Measurements from ENCODE around the gene EPM2AIP1. TPM values are rescaled to one million over a fixed set of nuclear protein-coding genes. Genes with fewer than 3 reads are reported as not detected.
A peak's percentile ranks its signal among the peaks of the same experiment; 100 is the strongest.

The EPM2AIP1 gene
- polyA plus RNA-seq, 1 of the 3 experiments (the other 2 are of a cell fraction) = 4.7 TPM

GRCh38 chr3:36945333-36945980 is 47.5 kb downstream of the EPM2AIP1 start:
- no peaks in the 10 kb centered on the region for H3K36me3 ChIP-seq (replicated peaks in 1 of 2; ENCODE audit: control insufficient read depth in 1 of 2, insufficient read depth in 2 of 2, low read length in 1 of 2)
- H3K79me2 ChIP-seq (ENCODE audit: insufficient read depth) = no peaks in the 10 kb centered on the region
- no peak overlapping the region for H3K4me2 ChIP-seq
- no peak overlapping the region for H2AFZ ChIP-seq (ENCODE audit: low read depth)
- WGBS (ENCODE audit: low lambda C conversion rate) = 90% methylated on average over 21 of the region's 28 CpGs
- H4K20me1 ChIP-seq (ENCODE audit: insufficient read depth) = no peaks in the 10 kb centered on the region
- no peaks in the 10 kb centered on the region for H3K9me2 ChIP-seq
- H3K9me3 ChIP-seq = peaks cover 3% of the 10 kb centered on the region; the same call in 1 of the 2 replicates
- no peak overlapping the region; a peak in 1 of 4 replicates for H3K4me3 ChIP-seq (ENCODE audit: low read depth in 2 of 2, low read length in 1 of 2)
- H3K9ac ChIP-seq = no peak overlapping the region
- TF ChIP-seq TCF12 (IDR thresholded peaks at IDR 0.05) (no peak), GABPA (IDR thresholded peaks at IDR 0.05; ENCODE audit: low read depth) (no peak), NFIC (IDR thresholded peaks at IDR 0.05; ENCODE audit: borderline replicate concordance) (no peak)
- TF ChIP-seq, protein P1, sequence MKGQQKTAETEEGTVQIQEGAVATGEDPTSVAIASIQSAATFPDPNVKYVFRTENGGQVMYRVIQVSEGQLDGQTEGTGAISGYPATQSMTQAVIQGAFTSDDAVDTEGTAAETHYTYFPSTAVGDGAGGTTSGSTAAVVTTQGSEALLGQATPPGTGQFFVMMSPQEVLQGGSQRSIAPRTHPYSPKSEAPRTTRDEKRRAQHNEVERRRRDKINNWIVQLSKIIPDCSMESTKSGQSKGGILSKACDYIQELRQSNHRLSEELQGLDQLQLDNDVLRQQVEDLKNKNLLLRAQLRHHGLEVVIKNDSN (IDR thresholded peaks at IDR 0.05; ENCODE audit: borderline replicate concordance, low read depth) = no peak
- CTCF ChIA-PET = no interaction called here
- no peak for DNase-seq
- H3K4me1 ChIP-seq (ENCODE audit: control insufficient read depth in 1 of 2, insufficient read depth in 2 of 2, low read depth in 1 of 2, low read length in 1 of 2) = no peaks in the 10 kb centered on the region
- H3K27ac ChIP-seq (ENCODE audit: low read depth in 2 of 2, low read length in 1 of 2) = no peak overlapping the region
- POLR2A ChIA-PET = no interaction called here
- no peaks in the 10 kb centered on the region for H3F3A ChIP-seq (replicated peaks; ENCODE audit: insufficient read depth)
- no peaks in the 10 kb centered on the region; the same call in 1 of the 2 replicates for H3K27me3 ChIP-seq (ENCODE audit: insufficient read depth)

DNA sequence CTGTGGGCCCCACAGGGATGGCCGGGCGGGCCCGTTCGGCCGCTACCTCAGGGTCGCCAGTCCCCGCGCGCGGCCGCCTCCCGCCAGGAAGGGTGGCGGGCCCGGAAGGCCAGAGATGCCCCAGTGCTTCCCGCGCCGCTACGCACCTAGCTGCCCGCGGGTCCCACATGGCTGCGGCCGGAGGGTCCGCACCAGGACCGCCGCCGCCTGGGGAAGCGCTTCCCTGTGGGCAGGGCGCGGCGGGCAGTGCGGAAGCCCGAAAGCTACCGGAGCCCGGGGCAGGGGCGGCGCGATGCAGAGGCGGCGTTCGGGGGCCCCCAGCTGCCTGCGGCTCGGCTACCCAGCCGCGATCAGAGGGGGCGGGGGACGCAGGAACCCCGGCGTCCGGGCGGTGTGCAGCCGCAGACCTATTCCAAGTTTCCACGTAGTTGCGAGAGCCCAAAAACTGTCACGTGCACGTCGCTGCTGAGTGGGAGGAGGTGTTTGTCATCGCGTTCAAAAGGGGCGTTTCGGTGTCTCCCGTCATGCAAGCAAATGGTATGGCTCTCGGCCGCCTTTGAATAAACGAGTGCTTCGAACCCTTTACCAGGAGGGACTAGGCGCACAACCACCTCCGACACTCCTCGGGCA is 48.2 kb downstream of the EPM2AIP1 start, which contains the start of gene TRANK1:
Gene TRANK1 (minus strand): TSS at position 414 of the 630 bp plus-strand sequence. CDS start 245 bp downstream, at position 169.
- POLR2A ChIA-PET = no interaction called here
- H3K27me3 ChIP-seq (ENCODE audit: insufficient read depth) = no peaks in the 10 kb centered on the region; the same call in 1 of the 2 replicates
- no peak within 1 kb of the TSS for H2AFZ ChIP-seq (ENCODE audit: low read depth)
- TF ChIP-seq USF2 (IDR thresholded peaks at IDR 0.05; ENCODE audit: borderline replicate concordance, low read depth, low read length) (no peak), TCF12 (IDR thresholded peaks at IDR 0.05) (no peak), GABPA (IDR thresholded peaks at IDR 0.05; ENCODE audit: low read depth) (no peak), JUND (IDR thresholded peaks at IDR 0.05) (no peak), IRF3 (IDR thresholded peaks at IDR 0.05; ENCODE audit: low read depth, low read length) (no peak), ZBTB33 (IDR thresholded peaks at IDR 0.05; ENCODE audit: borderline replicate concordance, low read depth) (no peak)
- TF ChIP-seq, protein P2, sequence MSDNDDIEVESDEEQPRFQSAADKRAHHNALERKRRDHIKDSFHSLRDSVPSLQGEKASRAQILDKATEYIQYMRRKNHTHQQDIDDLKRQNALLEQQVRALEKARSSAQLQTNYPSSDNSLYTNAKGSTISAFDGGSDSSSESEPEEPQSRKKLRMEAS (IDR thresholded peaks at IDR 0.05; ENCODE audit: low read depth) = no peak
- H3K79me2 ChIP-seq (ENCODE audit: insufficient read depth) = no peaks in the 10 kb centered on the region
- H3K36me3 ChIP-seq (replicated peaks in 1 of 2; ENCODE audit: control insufficient read depth in 1 of 2, insufficient read depth in 2 of 2, low read length in 1 of 2) = no peaks in the 10 kb centered on the region
- H3K9me3 ChIP-seq = peaks cover 3% of the 10 kb centered on the region; the same call in 1 of the 2 replicates
- H3K4me1 ChIP-seq (ENCODE audit: control insufficient read depth in 1 of 2, insufficient read depth in 2 of 2, low read depth in 1 of 2, low read length in 1 of 2) = no peaks in the 10 kb centered on the region
- no peaks in the 10 kb centered on the region for H4K20me1 ChIP-seq (ENCODE audit: insufficient read depth)
- no peak within 1 kb of the TSS for H3K27ac ChIP-seq (ENCODE audit: low read depth in 2 of 2, low read length in 1 of 2)
- no peak within 1 kb of the TSS for H3K9ac ChIP-seq
- no peak for DNase-seq
- H3K4me3 ChIP-seq (ENCODE audit: low read depth in 2 of 2, low read length in 1 of 2) = peak within 1 kb of the TSS in 1 of 2 experiments; percentile 17; a peak in 2 of 4 replicates
- CTCF ChIA-PET = interaction anchor here (1.0 to 1.2 kb wide), 4 partner anchors 12 to 216 kb away, joined by 3 to 6 read pairs (median 4); no protein-coding TSS in a partner anchor
- no peaks in the 10 kb centered on the region for H3K9me2 ChIP-seq
- WGBS (ENCODE audit: low lambda C conversion rate) = 64% methylated on average over 31 of the region's 68 CpGs
- H3K4me2 ChIP-seq = no peak within 1 kb of the TSS
- H3F3A ChIP-seq (replicated peaks; ENCODE audit: insufficient read depth) = no peaks in the 10 kb centered on the region

Data from SK-N-SH (cell line).